ENCODE measurements around the gene XBP1. TPM values are rescaled to one million over a fixed set of nuclear protein-coding genes. Genes with fewer than 3 reads are reported as not detected.

XBP1 gene
- total RNA-seq, 4 donors from 2014 or later, result 87.5 to 185 (median 90.4) TPM

DNA sequence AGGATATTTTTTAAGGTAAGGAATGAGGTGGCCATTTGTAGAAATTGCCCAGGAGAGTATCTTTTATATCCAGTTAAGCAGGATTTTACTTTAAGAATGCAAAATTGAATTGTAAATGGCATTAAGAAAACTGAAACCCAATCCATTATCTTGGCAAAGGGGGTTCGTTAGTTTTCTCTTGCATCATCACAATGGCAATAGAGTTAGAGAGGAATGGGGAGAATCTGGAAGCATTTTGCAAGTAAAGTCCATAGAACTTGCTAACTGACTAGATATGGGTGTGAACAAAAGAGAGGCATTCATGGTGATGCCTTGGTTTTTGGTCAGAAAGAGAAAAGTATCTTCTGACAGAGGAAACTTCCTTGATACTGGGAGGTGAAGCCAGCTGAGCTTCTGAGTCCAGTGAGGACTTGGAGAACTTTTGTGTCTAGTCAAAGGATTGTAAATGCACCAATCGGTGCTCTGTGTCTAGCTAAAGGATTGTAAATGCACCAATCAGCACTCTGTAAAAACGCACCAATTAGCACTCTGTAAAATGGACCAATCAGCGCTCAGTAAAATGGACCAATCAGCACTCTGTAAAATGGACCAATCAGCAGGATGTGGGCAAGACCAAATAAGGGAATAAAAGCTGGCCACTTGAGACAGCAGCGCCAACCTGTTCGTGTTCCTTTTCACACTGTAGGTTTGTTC, 31.5 kb downstream of the XBP1 start:
- TF ChIP-seq, protein P1, sequence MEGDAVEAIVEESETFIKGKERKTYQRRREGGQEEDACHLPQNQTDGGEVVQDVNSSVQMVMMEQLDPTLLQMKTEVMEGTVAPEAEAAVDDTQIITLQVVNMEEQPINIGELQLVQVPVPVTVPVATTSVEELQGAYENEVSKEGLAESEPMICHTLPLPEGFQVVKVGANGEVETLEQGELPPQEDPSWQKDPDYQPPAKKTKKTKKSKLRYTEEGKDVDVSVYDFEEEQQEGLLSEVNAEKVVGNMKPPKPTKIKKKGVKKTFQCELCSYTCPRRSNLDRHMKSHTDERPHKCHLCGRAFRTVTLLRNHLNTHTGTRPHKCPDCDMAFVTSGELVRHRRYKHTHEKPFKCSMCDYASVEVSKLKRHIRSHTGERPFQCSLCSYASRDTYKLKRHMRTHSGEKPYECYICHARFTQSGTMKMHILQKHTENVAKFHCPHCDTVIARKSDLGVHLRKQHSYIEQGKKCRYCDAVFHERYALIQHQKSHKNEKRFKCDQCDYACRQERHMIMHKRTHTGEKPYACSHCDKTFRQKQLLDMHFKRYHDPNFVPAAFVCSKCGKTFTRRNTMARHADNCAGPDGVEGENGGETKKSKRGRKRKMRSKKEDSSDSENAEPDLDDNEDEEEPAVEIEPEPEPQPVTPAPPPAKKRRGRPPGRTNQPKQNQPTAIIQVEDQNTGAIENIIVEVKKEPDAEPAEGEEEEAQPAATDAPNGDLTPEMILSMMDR (IDR thresholded peaks at IDR 0.05; ENCODE audit: low read depth), result no peak

DNA sequence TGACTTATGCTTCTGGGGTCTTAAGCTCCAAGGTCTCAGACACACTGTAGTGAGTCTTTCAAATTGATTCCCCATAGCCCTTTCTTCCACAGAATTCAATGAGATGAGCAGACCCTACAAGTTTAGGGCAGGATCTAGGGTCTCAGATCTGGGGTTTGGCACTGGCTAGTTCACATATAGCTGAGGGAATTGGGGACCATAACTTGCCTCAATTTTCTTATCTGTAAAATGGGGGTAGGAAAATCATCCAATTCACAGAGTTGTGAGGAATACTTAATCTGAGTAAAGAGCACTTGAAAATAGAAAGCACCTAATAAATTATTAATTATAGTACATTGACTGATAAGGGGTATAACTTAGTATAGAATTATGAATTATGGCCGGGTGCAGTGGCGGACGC, 33.7 kb downstream of the XBP1 start:
- TF ChIP-seq, protein P1 (IDR thresholded peaks at IDR 0.05; ENCODE audit: low read depth), result no peak

DNA sequence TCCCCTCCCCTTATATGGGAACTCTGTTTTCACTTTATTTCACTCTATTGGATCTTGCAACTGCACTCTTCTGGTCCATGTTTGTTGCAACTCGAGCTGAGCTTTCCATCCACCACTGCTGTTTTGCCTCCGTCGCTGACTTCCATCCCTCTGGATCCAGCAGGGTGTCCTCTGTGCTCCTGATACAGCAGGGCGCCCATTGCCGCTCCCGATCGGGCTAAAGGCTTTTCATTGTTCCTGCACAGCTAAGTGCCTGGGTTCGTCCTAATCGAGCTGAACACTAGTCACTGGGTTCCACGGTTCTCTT, 39.0 kb downstream of the XBP1 start:
- TF ChIP-seq, protein P1 (IDR thresholded peaks at IDR 0.05; ENCODE audit: low read depth), result no peak

DNA sequence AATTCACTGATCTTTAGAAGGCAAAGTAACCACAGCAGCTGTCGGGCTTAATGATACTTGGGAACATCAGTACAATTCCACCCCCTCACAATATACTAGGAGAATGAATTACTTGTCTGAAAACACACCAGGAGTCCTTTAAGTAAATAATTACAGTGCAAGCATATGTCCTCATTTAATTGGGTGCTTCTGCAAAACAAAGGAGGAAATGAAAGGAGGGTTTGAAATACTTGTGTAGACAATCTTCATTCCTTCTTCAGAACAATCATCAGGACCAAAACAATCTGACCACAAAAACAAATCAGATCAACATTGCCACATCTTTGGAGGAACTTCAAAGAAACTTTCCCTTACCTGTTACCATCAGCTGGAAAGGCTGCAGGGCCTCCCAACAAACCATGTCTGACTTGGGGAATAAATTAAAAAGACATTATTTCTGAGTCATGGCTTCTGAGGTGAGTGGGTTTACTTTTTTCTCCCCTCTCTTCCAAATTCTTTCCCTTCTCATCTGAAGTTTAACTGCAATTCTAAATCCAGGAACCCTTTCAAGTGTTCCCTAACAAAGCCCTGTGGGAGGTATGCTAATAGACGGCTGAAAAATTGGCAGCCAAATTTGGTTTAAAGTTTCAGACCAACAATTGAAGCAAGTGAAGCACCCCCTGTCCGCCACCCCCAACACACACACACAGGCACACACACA, 40.4 kb downstream of the XBP1 start:
- TF ChIP-seq, protein P1 (IDR thresholded peaks at IDR 0.05; ENCODE audit: low read depth), result no peak

DNA sequence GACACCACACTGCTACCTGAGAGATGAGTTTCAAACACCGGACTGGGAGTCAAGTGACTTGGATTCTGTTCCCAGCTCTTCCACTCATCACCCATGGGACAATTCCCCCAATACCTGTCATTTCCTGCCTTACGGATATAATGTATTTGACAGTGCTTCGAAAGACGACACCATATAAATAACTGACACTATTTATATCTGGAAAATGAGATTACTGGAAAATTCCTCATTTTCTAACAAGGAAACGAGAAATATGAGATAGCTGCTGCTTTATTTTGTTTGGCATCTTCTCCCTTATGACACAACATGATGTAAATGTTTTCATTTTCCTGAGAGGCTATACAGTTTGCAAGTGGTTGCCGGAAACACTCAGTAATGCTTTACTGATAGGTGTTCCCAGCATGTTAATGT, 49.9 kb downstream of the XBP1 start:
- TF ChIP-seq, protein P1 (IDR thresholded peaks at IDR 0.05; ENCODE audit: low read depth), result no peak

Small RNA genes lying within 50 kb of the gene (small RNA-seq; reads per million reads assigned to genes)
- not detected for gene Z93930.1

Other genes starting within 250 kb of the XBP1 start
- 10 to 100 TPM; 42.6 to 71.6 (median 43.4) TPM for gene TTC28, start 120.7 kb downstream of the XBP1 start, total RNA-seq
- 10 to 100 TPM in 1 of 4 donors, 1 to 10 TPM in 3; 2.6 to 14.4 (median 5.8) TPM for gene CHEK2, start 58.7 kb downstream of the XBP1 start, total RNA-seq
- gene HSCB, start 58.5 kb downstream of the XBP1 start, total RNA-seq, result 10 to 100 TPM; 10.6 to 26.0 (median 20.9) TPM
- gene CCDC117, start 27.9 kb downstream of the XBP1 start, total RNA-seq, result 10 to 100 TPM; 17.1 to 21.5 (median 18.4) TPM
- 1 to 10 TPM; 1.7 to 8.1 (median 4.8) TPM for gene ZNRF3, start 83.0 kb upstream of the XBP1 start, total RNA-seq

Data from subcutaneous adipose tissue (tissue), 4 donors.